IPS DF 6.9 (cell line): ENCODE results near the gene FGGY.

Source experiments
- DNase-seq: peaks from one replicate; pipeline ENCODE4 v3.0.0-alpha.2; 2013; ENCODE audit warnings: low read depth, low spot score
- H3K27ac ChIP-seq: one replicate; pipeline ENCODE4 v1.5.1; 2013; ENCODE audit warnings: low read length, control low read depth
- H3K27me3 ChIP-seq: 2 replicates; pipeline ENCODE4 v1.6.1; 2013; ENCODE audit warnings: mild to moderate bottlenecking, low read length; ENCODE audit not compliant: control insufficient read depth, insufficient read depth
- H3K36me3 ChIP-seq: 2 replicates; pipeline ENCODE4 v1.6.1; 2013; ENCODE audit warnings: low read length; ENCODE audit not compliant: control insufficient read depth, insufficient read depth
- H3K4me1 ChIP-seq: 2 replicates; pipeline ENCODE4 v1.6.1; 2013; ENCODE audit warnings: low read length; ENCODE audit not compliant: control insufficient read depth, insufficient read depth
- H3K4me3 ChIP-seq: 2 replicates; pipeline ENCODE4 v1.5.1; 2013; ENCODE audit warnings: mild to moderate bottlenecking, low read length
- H3K9me3 ChIP-seq: 2 replicates; pipeline ENCODE4 v1.6.1; 2013; ENCODE audit warnings: low read length, inconsistent platforms; ENCODE audit not compliant: control insufficient read depth, insufficient read depth
- WGBS: extraction: QIAGEN DNeasy Blood & Tissue Kit; methylation state at CpG from one replicate; pipeline ENCODE4 v1.1.7; 2013; ENCODE audit warnings: mixed read lengths, missing lambda C conversion rate; ENCODE audit not compliant: insufficient read length, insufficient coverage; 5-methylcytosine and 5-hydroxymethylcytosine counted together

Gene FGGY

GRCh38 chr1:59497616-59498015 is 200.7 kb downstream of the FGGY start:
- Histone ChIP-seq H3K36me3 (no peaks in the 10 kb centered on the region), H3K27ac (no peak overlapping the region), H3K4me3 (no peak overlapping the region), H3K4me1 (no peaks in the 10 kb centered on the region), H3K9me3 (no peaks in the 10 kb centered on the region; the same call in 1 of the 2 replicates), H3K27me3 (no peaks in the 10 kb centered on the region)
- no CpG with 5 or more reads among the region's 7 CpGs for WGBS
- DNase-seq, result no peak

DNA sequence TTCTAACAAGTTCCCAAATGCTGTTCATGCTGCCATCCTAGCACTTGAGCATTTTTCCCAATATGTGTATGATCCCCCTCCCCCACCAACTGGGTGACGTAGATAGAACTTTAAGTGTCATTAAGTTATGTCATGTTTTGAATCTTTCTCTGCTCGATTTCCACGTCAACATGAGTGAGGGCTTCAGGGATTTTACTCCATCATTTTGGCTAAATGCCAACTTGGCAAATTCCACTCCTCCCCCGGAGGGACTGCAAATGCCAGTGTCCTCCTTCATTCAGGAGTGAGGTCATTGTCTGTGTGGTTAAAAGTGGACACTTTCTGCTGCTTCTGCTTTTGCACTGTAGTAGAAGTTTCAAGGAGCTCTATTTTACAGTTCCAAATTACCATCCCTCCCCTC is 201.7 kb downstream of the FGGY start:
- no peak for DNase-seq
- WGBS, result no CpG with 5 or more reads among the region's 4 CpGs
- H3K36me3 ChIP-seq, result no peaks in the 10 kb centered on the region
- H3K27ac ChIP-seq, result no peak overlapping the region
- H3K4me3 ChIP-seq, result no peak overlapping the region
- H3K27me3 ChIP-seq, result no peaks in the 10 kb centered on the region
- H3K4me1 ChIP-seq, result no peaks in the 10 kb centered on the region
- H3K9me3 ChIP-seq, result no peaks in the 10 kb centered on the region; the same call in 1 of the 2 replicates

DNA sequence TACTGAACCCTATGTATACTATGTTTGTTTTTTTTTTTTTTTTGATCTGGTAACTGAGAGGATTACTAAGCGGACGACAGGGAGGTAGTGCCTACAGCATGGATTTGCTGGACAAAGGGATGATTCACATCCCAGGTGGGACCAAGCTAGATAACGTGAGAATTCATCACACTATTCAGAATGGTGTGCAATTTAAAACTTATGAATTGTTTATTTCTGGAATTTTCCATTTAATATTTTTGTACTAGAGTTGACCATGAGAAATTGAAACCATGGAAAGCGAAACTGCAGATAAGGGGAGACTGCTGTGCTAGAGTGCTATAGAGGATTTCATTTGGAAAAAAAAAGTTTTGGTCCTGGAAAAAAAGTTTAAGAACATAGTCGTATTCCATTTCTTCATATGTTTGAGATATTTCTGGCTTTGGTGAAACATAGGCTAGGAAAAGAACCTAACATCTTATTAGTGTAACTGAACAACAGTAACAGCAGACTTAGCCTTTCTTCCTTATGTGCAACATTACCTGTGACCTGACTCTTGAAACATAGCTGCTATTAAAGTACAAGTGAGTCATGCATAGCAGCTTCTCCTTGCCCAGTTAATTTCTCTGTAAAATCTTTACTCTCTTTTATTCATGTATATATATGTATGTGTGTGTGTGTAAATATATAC is 202.5 kb downstream of the FGGY start:
- no peaks in the 10 kb centered on the region for H3K36me3 ChIP-seq
- no peaks in the 10 kb centered on the region for H3K4me1 ChIP-seq
- no peak for DNase-seq
- no CpG with 5 or more reads among the region's 5 CpGs for WGBS
- H3K4me3 ChIP-seq, result no peak overlapping the region
- no peaks in the 10 kb centered on the region for H3K27me3 ChIP-seq
- H3K9me3 ChIP-seq, result no peaks in the 10 kb centered on the region; the same call in 1 of the 2 replicates
- H3K27ac ChIP-seq, result no peak overlapping the region

DNA sequence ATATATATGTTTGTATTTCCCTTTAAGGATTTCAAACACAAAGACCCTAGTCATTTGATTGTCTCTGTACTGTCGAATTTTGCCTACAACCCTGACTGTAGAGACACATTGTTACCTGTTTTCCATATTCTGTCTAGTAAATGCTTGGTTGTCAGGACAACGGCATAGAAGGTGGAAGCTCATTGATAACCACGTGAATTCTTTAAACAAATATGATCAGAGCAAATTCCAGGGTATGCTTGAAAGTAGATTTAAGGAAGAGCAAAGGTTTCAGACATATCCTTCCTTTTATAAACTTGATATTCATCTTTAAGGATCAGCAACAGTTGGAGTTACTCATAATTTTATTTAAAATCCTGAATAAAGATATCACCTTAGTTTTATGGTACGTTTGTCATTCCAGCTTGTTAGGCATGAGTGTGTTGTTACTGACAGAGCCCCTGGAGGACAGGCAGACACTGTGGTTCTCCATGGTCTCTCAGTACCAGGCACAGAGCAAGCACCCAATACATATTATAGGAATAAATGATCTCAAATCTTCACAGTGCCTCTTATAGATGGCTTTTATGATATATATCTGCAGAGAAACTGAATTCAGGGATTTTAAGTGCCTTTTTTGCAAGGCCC is 203.2 kb downstream of the FGGY start:
- no peaks in the 10 kb centered on the region for H3K36me3 ChIP-seq
- H3K27me3 ChIP-seq, result no peaks in the 10 kb centered on the region
- H3K27ac ChIP-seq, result no peak overlapping the region
- no CpG with 5 or more reads among the region's 4 CpGs for WGBS
- DNase-seq, result no peak
- H3K4me1 ChIP-seq, result no peaks in the 10 kb centered on the region
- H3K4me3 ChIP-seq, result no peak overlapping the region
- no peaks in the 10 kb centered on the region; the same call in 1 of the 2 replicates for H3K9me3 ChIP-seq

GRCh38 chr1:59500950-59501742 is 204.3 kb downstream of the FGGY start:
- no CpG with 5 or more reads among the region's 4 CpGs for WGBS
- H3K27ac ChIP-seq, result no peak overlapping the region
- DNase-seq, result no peak

DNA sequence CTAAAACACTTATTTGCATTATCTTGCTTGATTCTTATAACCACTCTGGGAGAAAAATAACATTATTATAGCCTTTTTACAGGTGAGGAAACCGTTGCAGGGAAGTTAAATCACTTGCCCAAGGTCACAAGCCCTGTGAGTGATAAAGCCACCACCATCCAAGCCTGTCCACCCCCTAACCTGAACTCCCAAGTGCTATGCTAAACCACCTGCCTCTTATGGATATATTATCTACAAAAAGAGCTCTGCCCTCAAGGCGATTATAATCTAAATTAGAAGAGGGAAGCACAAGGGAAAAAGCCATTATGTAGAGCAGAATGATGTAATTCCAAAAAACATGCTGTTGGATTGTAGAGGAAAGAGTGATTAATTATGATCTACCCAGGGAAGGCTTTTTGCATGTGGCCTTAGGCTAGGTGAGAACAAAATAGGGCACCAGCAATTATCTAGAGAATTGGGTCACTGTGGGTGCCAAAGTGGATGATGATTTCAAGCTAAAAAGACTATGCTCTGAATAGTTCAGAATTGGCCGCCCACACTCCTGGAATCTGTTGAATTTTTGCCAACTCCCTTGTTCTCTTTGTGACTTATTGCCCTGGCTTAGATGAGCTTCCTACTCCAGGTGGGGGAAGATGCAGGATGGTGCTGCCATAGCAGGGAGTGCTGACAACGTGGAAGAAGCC is 205.3 kb downstream of the FGGY start:
- no peaks in the 10 kb centered on the region; the same call in 1 of the 2 replicates for H3K9me3 ChIP-seq
- peaks cover 1% of the 10 kb centered on the region; the same call in 1 of the 2 replicates for H3K4me1 ChIP-seq
- DNase-seq, result no peak
- no peak overlapping the region for H3K27ac ChIP-seq
- H3K4me3 ChIP-seq, result no peak overlapping the region
- H3K36me3 ChIP-seq, result no peaks in the 10 kb centered on the region
- H3K27me3 ChIP-seq, result no peaks in the 10 kb centered on the region
- no CpG with 5 or more reads among the region's 4 CpGs for WGBS

More at GRCh38 chr1:59500950-59501742, 204.3 kb downstream of the FGGY start:
- Histone ChIP-seq H3K4me3 (no peak overlapping the region), H3K27me3 (no peaks in the 10 kb centered on the region), H3K36me3 (no peaks in the 10 kb centered on the region), H3K9me3 (no peaks in the 10 kb centered on the region; the same call in 1 of the 2 replicates), H3K4me1 (peaks cover 1% of the 10 kb centered on the region; the same call in 1 of the 2 replicates)

GRCh38 chr1:59504276-59504675 is 207.4 kb downstream of the FGGY start:
- Histone ChIP-seq H3K36me3 (no peaks in the 10 kb centered on the region), H3K4me3 (no peak overlapping the region), H3K27me3 (no peaks in the 10 kb centered on the region), H3K27ac (no peak overlapping the region), H3K9me3 (no peaks in the 10 kb centered on the region), H3K4me1 (peaks cover 1% of the 10 kb centered on the region; the same call in 1 of the 2 replicates)
- no CpG with 5 or more reads among the region's 3 CpGs for WGBS
- DNase-seq, result no peak

- Histone ChIP-seq H3K4me3 (no peak overlapping the region), H3K4me1 (peaks cover 1% of the 10 kb centered on the region; the same call in 1 of the 2 replicates), H3K27ac (no peak overlapping the region), H3K36me3 (no peaks in the 10 kb centered on the region), H3K9me3 (no peaks in the 10 kb centered on the region), H3K27me3 (no peaks in the 10 kb centered on the region)
- DNase-seq, result no peak
- no CpG with 5 or more reads among the region's 2 CpGs for WGBS
Measured at GRCh38 chr1:59505596-59506028, 208.7 kb downstream of the FGGY start.

GRCh38 chr1:59506952-59507351 is 210.1 kb downstream of the FGGY start:
- DNase-seq, result no peak
- no peaks in the 10 kb centered on the region for H3K27me3 ChIP-seq
- no peaks in the 10 kb centered on the region for H3K9me3 ChIP-seq
- no peak overlapping the region for H3K4me3 ChIP-seq
- no peak overlapping the region for H3K27ac ChIP-seq
- no CpG with 5 or more reads among the region's 3 CpGs for WGBS
- H3K4me1 ChIP-seq, result peaks cover 1% of the 10 kb centered on the region; the same call in 1 of the 2 replicates
- H3K36me3 ChIP-seq, result no peaks in the 10 kb centered on the region

- Histone ChIP-seq H3K27me3 (no peaks in the 10 kb centered on the region), H3K27ac (no peak overlapping the region), H3K36me3 (no peaks in the 10 kb centered on the region), H3K4me3 (no peak overlapping the region), H3K9me3 (no peaks in the 10 kb centered on the region), H3K4me1 (peaks cover 1% of the 10 kb centered on the region; the same call in 1 of the 2 replicates)
- no peak for DNase-seq
- no CpG with 5 or more reads among the region's 3 CpGs for whole genome bisulfite sequencing
Measured at GRCh38 chr1:59509341-59509875, 212.5 kb downstream of the FGGY start.
